Endothelial cell of umbilical vein (primary cell): ENCODE results near the gene NUDT13. TPM values are rescaled to one million over a fixed set of nuclear protein-coding genes. Genes with fewer than 3 reads are reported as not detected.

Experiments
- Bru-seq: library from RNA; stranded (reverse); fragments of 400-500 nt; gene quantifications from one replicate; lab custom pipeline; 2021; lab: Mats Ljungman, UMichigan
- BruChase-seq, 2 experiments: library from RNA; stranded (reverse); fragments of 400-500 nt; gene quantifications; one replicate each; lab custom pipeline; 2021; lab: Mats Ljungman, UMichigan
- BruUV-seq: library from RNA; stranded (reverse); fragments of 400-500 nt; replicated peaks from 2 replicates; lab custom pipeline; 2021; lab: Mats Ljungman, UMichigan
- CTCF ChIA-PET: fragments of 300-600, 350-600 bp; sonication (Branson Sonifier 250); formaldehyde crosslinking; loops from one replicate; lab custom pipeline; 2021; ENCODE audit warnings: antibody characterized with exemption, inconsistent platforms; lab: Charles Lee
- POLR2A ChIA-PET: fragments of 300-600, 350-600 bp; sonication (Branson Sonifier 250); formaldehyde crosslinking; loops from one replicate; lab custom pipeline; 2021; ENCODE audit warnings: antibody characterized with exemption, inconsistent platforms; lab: Charles Lee
- DNase-seq: peaks from one replicate; pipeline ENCODE4 v3.0.0-alpha.2; 2011; ENCODE audit warnings: low read depth, low spot score
- FAIRE-seq: peaks from 2 replicates; lab custom pipeline; 2011; peaks lifted over from hg19 to GRCh38; lab: Jason Lieb, UNC
- H2AFZ ChIP-seq: 2 replicates; pipeline ENCODE4 v1.6.0; 2012; ENCODE audit warnings: low read depth, low read length, control low read depth, inconsistent platforms
- H3K27ac ChIP-seq: 2 replicates; pipeline ENCODE4 v1.5.1; 2011; ENCODE audit warnings: low read depth, mild to moderate bottlenecking, control low read depth, low read length, moderate library complexity; ENCODE audit not compliant: insufficient read depth
- H3K27me3 ChIP-seq, 2 experiments: 2 replicates each; pipeline versions ENCODE4 v1.6.0 to v1.6.1; 2011; ENCODE audit warnings: low read length in 2 of 2, mixed read lengths in 1 of 2; ENCODE audit not compliant: control insufficient read depth in 2 of 2, insufficient read depth in 2 of 2
- H3K36me3 ChIP-seq, 2 experiments: 2 replicates in 1 of 2; 3 replicates in 1 of 2; pipeline ENCODE4 v1.5.1; 2011; ENCODE audit warnings: low read length in 2 of 2, mild to moderate bottlenecking in 1 of 2, moderate library complexity in 1 of 2; ENCODE audit not compliant: control insufficient read depth in 2 of 2, insufficient read depth in 2 of 2; ENCODE audit errors: extremely low read depth in 1 of 2
- H3K4me1 ChIP-seq: 3 replicates; pipeline ENCODE4 v1.5.1; 2011; ENCODE audit warnings: mild to moderate bottlenecking, low read length; ENCODE audit not compliant: control insufficient read depth, insufficient read depth; ENCODE audit errors: extremely low read depth
- H3K4me2 ChIP-seq: 2 replicates; pipeline ENCODE4 v1.6.1; 2011; ENCODE audit warnings: low read length, control low read depth, mixed read lengths; ENCODE audit not compliant: insufficient read depth
- H3K4me3 ChIP-seq, 3 experiments: fragments of 200-600 bp in 1 of 3; sonication (generic), shearing (Covaris generic) in 1 of 3; replicated peaks in 1 of 3; 2 replicates each; pipeline ENCODE4 v1.5.1; 2011 to 2016; ENCODE audit warnings: control low read depth in 3 of 3, low read length in 3 of 3, mild to moderate bottlenecking in 2 of 3, inconsistent platforms in 1 of 3, low read depth in 1 of 3, moderate library complexity in 1 of 3; ENCODE audit not compliant: insufficient read depth in 1 of 3
- H3K79me2 ChIP-seq: 2 replicates; pipeline ENCODE4 v1.6.0; 2012; ENCODE audit warnings: low read length, inconsistent platforms; ENCODE audit not compliant: control insufficient read depth, insufficient read depth
- H3K9ac ChIP-seq: replicated peaks from 2 replicates; pipeline ENCODE3; 2011; ENCODE audit warnings: low read length, control low read depth; ENCODE audit not compliant: insufficient read depth; ENCODE audit errors: extremely low read depth
- H3K9me1 ChIP-seq: replicated peaks from 3 replicates; pipeline ENCODE4 v1.6.0; 2011; ENCODE audit warnings: mild to moderate bottlenecking, low read length; ENCODE audit not compliant: control insufficient read depth, insufficient read depth; ENCODE audit errors: extremely low read depth
- H3K9me3 ChIP-seq: replicated peaks from 2 replicates; pipeline ENCODE4 v1.5.1; 2012; ENCODE audit warnings: low read length, inconsistent platforms; ENCODE audit not compliant: control insufficient read depth, insufficient read depth
- H4K20me1 ChIP-seq: replicated peaks from 2 replicates; pipeline ENCODE3; 2011; ENCODE audit warnings: mild to moderate bottlenecking, low read length; ENCODE audit not compliant: control insufficient read depth, insufficient read depth; ENCODE audit errors: extremely low read depth
- EZH2 ChIP-seq: IDR thresholded peaks from 2 replicates; pipeline ENCODE4 v1.6.1; 2012; ENCODE audit warnings: borderline replicate concordance, low read depth, mild to moderate bottlenecking, moderate library complexity, low read length, inconsistent platforms; ENCODE audit not compliant: severe bottlenecking
- FOS ChIP-seq: IDR thresholded peaks from 2 replicates; pipeline ENCODE4 v1.6.1; 2011; ENCODE audit warnings: mild to moderate bottlenecking, low read length, moderate library complexity, borderline replicate concordance; ENCODE audit not compliant: insufficient read depth
- GATA2 ChIP-seq: IDR thresholded peaks from 2 replicates; pipeline ENCODE4 v1.7.0; 2011; ENCODE audit warnings: low read depth, mild to moderate bottlenecking, moderate library complexity, mixed read lengths, low read length; ENCODE audit not compliant: insufficient read length, insufficient read depth
- JUN ChIP-seq: IDR thresholded peaks from 2 replicates; pipeline ENCODE4 v1.6.1; 2011; ENCODE audit warnings: borderline replicate concordance, low read depth; ENCODE audit not compliant: insufficient read length, insufficient read depth
- MYC ChIP-seq: IDR thresholded peaks from one replicate; pipeline ENCODE4 v1.6.1; 2011; ENCODE audit warnings: mild to moderate bottlenecking, low read depth, low read length
- POLR2A ChIP-seq: IDR thresholded peaks from 2 replicates; pipeline ENCODE4 v1.6.1; 2012; ENCODE audit warnings: low read depth, mild to moderate bottlenecking, control low read depth, low read length
- POLR2AphosphoS5 ChIP-seq: IDR thresholded peaks from 2 replicates; pipeline ENCODE4 v1.6.1; 2012; ENCODE audit warnings: low read depth, mild to moderate bottlenecking, control low read depth, low read length, moderate library complexity; ENCODE audit not compliant: insufficient read depth
- dilution Hi-C: fragments of 300-500 bp; cut with MboI; formaldehyde crosslinking; loops from one replicate; pipeline ENCODE4 v1.15.0; 2019; ENCODE audit warnings: low sequenced_read_pairs; ENCODE audit not compliant: extremely low pct_ligation_motif_present
- intact Hi-C: fragments of 100-400 bp; cut with micrococcal nuclease; formaldehyde crosslinking; loops from one replicate; pipeline ENCODE4 v1.10.0; 2022
- long read RNA-seq: library from polyadenylated mRNA; stranded (forward); transcript quantifications from one replicate; pipeline ENCODE4 v2.0.0, GENCODE V29; 2021
- polyA minus RNA-seq, 3 experiments: library from RNA; depleted of rRNA, polyadenylated mRNA; stranded (reverse); fragments of >200 nt; gene quantifications; 1 replicate in 1 of 3; 2 replicates in 2 of 3; pipeline ENCODE4 v1.2.3, GENCODE V29; 2011
- polyA plus RNA-seq, 4 experiments: library from polyadenylated mRNA; depleted of rRNA in 3 of 4; stranded (reverse) in 3 of 4; unstranded in 1 of 4; fragments of >200 nt; gene quantifications; 2 replicates each; pipeline versions ENCODE4 v1.2.1 to v1.2.3, GENCODE V29; 2011 to 2012; ENCODE audit warnings: missing spikeins in 1 of 4
- total RNA-seq: library from RNA; stranded (reverse); gene quantifications from 2 replicates; pipeline ENCODE4 v1.2.3, GENCODE V29; 2021

The NUDT13 gene
- 2.3 and 2.6 TPM in 2 replicates for total RNA-seq
- 0.92 and 1.6 TPM in 2 replicates for polyA plus RNA-seq
- polyA plus RNA-seq (2011; cell fraction: cytosol; rRNA removed): 1.3 and 1.9 TPM in 2 replicates
- 2.9 and 4.5 TPM in 2 replicates for polyA plus RNA-seq (2011; cell fraction: nucleus; rRNA removed)
- polyA plus RNA-seq (2012): 2.0 and 2.5 TPM in 2 replicates
- 0.36 and 1.0 TPM in 2 replicates for polyA minus RNA-seq
- polyA minus RNA-seq (2011; cell fraction: cytosol; rRNA and poly(A)+ RNA removed): not detected
- 0.53 and 2.4 TPM in 2 replicates for polyA minus RNA-seq (2011; cell fraction: nucleus; rRNA and poly(A)+ RNA removed)
- percentile 46 among the genes with signal in this experiment for Bru-seq, nascent RNA
- BruChase-seq, experiment 1, labeled RNA remaining after a 6-hour chase: percentile 34 among the genes with signal in this experiment
- percentile 46 among the genes with signal in this experiment for BruChase-seq, experiment 2, labeled RNA remaining after a 2-hour chase
- long read RNA-seq, partial matches to known transcripts: 0 of 2 reads
- long read RNA-seq, other reads (novel, unspliced or antisense): 1 of 2 reads

DNA sequence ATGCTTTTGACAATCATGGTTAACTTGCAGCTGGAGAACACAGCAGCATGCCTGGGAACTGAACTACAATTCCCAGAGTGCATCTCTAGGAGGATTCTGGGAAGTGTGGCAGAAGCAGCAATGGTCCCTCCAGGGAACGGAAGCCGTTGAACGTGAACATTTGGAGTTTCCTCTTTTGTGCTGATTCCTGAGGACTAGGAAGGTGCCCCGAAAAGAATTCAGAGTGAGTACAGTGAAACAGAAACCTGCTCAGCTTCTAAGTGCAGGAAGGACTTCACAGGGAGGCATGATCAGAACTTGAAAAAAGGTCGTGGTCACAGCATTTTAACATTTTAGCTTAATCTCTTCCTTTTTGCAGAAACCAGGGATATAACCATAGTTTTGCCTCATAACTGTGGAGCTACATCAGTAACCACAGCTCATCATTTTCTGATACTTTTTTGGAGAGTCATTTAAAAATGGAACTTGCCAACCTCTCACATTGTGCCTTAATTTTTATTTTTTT, at the start of gene NUDT13:
TSS of gene NUDT13 (plus strand) at position 111 of the 505 bp plus-strand sequence. CDS start 3,911 bp downstream, outside the sequence.
- BruUV-seq: TSS peak; percentile 80
- Histone ChIP-seq H3K4me2 (peak within 1 kb of the TSS; percentile 99), H2AFZ (peak within 1 kb of the TSS; percentile 88), H3K9me3 (no peaks in the 10 kb centered on the region), H3K9ac (peak within 1 kb of the TSS; percentile 94), H3K36me3 (no peaks in the 10 kb centered on the region), H3K79me2 (no peaks in the 10 kb centered on the region), H3K4me1 (no peaks in the 10 kb centered on the region), H4K20me1 (no peaks in the 10 kb centered on the region), H3K9me1 (no peaks in the 10 kb centered on the region), H3K27ac (peak within 1 kb of the TSS; percentile 83), H3K27me3 (no peaks in the 10 kb centered on the region), H3K4me3 (peak within 1 kb of the TSS; percentile 45 to 97 (median 81))
- intact Hi-C loops (loop anchor here (1.0 kb wide), 1 partner anchor 8 kb away; no protein-coding TSS in a partner anchor), dilution Hi-C loops (no loop called here)
- ChIA-PET POLR2A (interaction anchor here (2.4 kb wide), 1 partner anchor 14 kb away, joined by 22 read pairs; the partner anchor contains the start of gene P4HA1), CTCF (interaction anchor here (0.9 to 3.6 kb wide), 4 partner anchors 13 to 49 kb away, joined by 3 to 24 read pairs (median 4); partner anchors contain the start of gene P4HA1)
- FAIRE-seq: peak; percentile 92
- no peak for TF ChIP-seq GATA2
- TF ChIP-seq POLR2A: peak; percentile 59
- peak; percentile 40 for TF ChIP-seq MYC
- peak; percentile 77 for TF ChIP-seq POLR2AphosphoS5
- TF ChIP-seq EZH2: no peak
- no peak for TF ChIP-seq JUN
- TF ChIP-seq FOS: no peak
- peak; percentile 83 for DNase-seq
